ENCODE results near the gene ALX3.

The ALX3 gene

DNA sequence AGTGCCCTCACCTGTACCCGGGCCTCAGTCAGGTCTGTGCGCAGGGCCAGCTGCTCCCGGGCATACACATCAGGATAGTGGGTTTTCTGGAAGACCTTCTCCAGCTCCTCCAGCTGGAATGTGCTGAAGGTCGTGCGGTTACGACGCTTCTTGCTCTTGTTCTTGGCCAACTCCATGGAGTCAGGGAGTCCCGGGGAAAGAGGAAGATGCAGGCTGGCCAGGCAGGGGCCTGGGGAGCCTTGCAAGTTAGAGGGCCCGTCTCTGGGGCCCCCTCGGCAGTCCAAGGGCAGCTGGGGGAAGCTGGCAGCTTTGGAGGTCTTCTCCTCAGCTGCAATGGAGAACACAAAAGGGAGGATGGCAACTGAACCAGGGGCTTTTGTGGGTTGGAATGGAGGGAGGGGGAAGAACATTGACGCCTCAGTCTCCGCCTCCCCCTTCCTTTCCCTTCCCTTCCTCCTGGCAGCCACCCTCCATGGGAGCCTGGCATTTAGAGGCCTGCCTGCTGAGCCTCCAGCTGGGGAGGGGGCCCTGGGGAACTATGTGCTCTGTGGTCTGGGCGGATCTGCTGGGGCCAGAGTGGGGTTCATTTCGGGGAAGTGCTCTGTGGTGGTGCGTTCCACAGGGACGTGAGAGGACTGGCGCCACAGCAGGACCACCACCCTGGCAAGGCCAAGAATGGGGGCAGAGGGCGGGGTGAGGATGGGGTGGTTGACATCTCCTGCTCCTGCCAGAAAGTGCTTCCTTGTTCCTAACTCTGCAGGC is 5.7 kb downstream of the ALX3 start:
- no peak for DNase-seq

DNA sequence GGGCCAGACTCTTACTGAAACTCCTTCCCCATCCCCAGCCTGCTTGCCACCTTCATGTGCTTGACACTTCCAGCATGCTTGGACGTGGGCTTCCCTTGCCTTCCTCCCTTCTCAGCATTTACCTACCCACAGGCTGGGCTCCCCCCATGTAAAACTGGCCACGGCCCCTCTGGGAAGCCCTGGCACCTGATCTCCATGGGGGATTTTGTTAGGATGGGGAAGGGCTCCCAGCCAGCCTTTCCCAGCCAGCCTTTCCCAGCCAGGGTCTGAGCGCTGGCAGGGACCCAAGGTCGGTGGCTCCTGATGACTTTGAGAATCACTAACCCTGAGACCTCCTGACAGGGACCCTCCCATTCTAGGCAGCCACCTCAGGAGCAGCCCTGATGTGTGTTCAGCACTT is 6.7 kb downstream of the ALX3 start:
- DNase-seq, result no peak

DNA sequence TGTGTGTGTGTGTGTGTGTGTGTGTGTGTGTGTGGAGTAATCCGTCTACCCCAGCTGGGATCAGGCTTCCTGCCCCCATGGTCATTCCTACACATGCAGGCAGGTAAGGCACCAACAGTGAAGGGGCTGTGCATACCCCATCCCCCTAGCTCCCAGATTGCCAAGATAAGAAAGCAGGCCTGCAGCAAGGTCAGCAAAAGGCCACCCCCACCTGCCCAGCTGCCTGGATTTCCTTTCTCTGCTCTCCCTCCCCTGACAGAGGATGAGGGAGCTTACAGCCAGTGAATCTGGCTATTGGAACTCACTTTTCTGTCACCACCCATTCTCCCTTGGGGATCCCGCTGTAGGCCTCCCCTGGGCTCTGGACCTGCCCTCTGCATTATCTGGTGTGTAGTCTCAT is 7.9 kb downstream of the ALX3 start:
- DNase-seq, result no peak

DNA sequence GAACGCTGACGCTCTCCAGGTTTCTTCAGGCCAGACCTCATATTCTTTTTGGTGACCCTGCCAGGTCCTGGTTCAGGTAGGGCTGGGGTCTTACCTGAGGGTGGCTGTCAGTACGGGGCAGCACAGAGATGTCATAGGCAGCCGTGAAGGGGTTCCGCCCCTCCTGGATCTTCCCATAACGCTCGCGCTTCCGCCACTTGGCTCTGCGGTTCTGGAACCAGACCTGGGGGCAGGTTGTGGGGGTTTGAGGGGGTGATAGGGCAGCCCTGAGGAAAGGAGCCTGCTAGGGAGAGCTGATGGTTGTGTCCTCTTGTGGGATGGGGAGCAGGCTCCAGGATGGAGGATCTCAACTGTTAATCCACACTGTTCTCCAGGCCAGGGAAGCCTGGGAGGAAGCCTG is 9.1 kb downstream of the ALX3 start:
- no peak for DNase-seq

DNA sequence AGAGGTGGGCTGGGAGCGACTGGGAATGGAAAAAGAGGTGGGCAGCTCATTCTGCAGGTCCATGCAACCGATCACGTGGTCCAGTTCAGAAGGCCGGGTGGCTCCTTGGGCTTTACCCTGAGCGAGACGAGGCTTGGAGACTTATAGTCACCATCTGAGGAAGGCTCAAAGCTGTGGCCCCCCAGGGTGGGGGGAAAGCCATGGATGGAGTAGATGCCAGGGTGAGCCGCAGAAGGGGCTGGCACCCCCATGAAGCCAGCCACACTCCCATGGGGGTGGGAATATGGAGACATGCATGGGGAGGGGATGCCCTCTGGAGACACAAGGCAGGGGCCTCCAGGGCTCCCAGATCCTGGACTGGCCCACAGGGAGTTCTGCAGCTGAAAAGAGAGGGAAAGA is 9.8 kb downstream of the ALX3 start:
- DNase-seq, result no peak

DNA sequence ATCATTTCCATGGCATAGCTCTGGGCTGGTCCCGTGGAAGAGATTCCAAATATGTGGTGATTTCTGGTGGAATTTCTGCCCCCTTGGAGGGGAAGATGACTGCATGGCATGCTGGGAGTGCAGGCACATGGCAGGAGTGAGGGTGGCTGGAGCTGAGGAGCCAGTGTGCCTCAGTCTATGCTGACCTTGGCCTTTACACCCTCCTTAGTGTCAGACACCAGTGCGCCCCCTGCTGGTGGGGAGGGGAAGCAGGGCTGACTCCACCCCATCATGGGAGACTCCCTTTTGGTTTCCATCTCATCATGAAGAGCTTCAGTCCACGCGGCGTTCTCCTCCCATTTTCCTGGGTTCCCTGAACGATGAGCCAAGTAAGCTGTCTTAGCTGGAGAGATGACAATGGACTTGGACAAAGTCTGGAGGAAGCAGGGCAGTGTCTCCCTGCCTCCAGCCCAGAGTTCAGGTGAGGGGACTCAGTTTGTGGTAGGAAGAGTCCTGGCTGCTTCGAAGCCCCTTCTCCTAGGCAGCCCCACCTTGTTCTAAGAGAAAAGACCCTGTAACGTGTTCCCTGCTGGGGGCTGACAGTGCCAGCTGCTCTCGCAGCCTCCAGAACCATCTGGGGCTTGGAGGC is 10.3 kb downstream of the ALX3 start:
- DNase-seq, result no peak

DNA sequence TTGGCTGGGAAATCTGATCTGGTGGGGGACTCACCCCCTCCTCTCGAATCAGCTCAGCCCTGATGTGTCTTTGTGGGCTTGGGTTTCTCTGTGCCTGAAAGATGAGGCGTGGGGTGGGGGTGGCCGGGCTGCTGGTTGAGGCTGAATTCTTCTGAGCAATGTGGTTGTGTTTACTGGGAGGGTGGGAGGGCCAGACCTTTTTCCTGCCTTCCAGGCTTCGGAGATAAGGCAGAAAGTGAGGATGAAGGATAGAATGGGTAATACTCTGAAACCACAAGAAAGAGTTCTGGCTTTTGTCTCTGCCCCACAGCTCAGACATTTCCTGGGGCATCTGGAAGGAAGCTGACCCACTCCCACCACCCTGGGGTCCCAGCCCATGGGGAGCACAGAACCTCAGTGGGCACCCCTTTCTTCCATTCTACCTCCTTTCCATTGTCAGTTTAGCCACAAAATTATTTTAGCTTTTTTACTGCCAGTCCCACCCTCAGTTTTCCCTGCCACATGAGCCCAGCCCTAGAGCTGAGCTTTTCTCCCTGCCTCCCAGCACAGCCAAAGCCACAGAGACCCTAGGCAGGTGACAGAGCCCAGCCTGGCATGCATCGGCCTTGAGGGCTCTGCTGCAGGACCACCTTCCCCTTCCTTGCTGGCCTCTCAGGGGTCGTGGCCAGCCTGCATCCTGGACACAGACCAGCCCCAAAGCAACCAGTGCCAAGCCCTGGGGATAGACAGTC is 11.2 kb downstream of the ALX3 start:
- DNase-seq, result peak; percentile 43

DNA sequence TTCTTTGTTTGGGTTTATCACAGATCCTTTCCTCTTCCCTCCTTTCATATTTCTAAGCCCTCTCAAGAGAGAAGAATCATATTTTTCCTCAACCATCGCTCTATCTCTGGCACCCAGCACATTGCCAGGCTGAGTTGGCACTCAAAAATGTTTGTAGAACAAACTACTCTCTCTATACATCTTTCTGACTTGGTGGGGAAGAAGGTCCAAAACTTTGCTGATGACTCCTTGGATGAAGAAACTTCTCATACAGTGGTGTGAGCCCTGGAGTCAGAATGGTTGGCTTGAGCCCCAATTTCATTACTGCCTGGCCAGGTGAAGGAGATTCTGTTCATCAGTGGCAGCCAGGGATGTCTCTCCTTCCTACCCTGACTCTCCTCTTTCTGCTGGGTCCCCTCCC is 11.9 kb downstream of the ALX3 start:
- no peak for DNase-seq

DNA sequence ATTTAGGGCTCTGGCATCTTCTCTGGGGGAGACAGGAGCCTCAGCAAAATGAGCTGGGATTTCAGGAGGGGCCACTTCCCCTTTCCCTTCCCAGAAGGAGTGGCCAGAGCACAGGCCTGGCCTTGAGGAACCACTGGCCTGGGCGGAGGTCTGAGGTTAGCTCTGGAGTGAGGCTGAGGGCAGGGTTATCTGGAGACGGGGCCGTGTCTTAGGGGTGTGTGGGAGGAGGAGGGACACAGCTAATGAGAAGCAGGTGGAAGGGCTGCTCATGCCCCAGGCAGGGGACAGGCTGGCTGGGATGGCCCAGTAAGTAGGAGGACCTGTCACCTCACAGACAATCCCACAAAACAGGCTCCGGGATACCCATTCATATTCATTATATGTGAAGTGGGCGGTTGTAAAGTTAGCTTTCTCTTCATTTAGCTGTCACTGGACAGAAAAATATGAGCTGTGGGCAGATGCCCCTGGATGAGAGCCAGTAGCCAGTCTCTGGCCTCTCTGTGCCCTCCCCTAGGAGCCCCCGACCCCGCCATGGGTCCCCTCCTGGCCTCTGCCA is 12.4 kb downstream of the ALX3 start:
- DNase-seq, result no peak

DNA sequence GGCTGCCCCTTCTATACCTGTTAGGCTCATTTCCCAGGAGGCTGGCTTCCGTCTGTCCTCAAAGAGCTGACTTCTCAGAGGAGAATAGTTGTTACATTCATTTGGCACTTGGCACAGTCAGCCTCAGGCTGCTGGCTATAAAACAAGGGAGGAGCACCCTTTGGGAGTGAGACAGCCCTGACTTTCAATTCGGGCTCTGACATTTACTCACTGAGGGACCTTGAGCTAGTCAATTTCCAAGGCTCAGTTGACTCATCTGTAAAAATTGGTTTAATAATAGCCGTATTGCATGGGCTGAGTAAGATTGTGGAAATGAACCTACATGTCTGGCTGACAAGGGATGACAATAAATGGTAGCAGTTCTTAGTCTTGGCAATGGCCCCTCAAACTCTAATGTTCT is 13.7 kb downstream of the ALX3 start:
- peak; percentile 74 for DNase-seq

DNA sequence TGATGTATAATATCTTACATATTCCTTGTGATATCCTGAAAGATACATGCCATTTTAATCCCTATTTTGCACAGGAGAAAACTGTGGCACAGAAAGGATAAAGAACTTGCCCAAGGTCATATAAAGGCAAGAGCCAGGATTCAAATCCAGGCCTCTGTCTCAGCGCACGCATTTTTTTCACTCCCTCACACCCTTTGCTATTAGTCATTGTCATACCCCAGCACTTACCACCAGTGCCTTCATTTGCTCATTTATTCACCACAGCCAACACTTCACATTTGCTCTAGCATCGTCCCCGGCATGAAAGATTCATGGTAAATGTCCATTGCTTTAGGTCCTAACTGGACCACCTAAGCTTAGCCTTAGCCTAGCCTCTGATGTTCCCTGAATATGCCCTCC is 14.2 kb downstream of the ALX3 start:
- DNase-seq, result no peak

DNA sequence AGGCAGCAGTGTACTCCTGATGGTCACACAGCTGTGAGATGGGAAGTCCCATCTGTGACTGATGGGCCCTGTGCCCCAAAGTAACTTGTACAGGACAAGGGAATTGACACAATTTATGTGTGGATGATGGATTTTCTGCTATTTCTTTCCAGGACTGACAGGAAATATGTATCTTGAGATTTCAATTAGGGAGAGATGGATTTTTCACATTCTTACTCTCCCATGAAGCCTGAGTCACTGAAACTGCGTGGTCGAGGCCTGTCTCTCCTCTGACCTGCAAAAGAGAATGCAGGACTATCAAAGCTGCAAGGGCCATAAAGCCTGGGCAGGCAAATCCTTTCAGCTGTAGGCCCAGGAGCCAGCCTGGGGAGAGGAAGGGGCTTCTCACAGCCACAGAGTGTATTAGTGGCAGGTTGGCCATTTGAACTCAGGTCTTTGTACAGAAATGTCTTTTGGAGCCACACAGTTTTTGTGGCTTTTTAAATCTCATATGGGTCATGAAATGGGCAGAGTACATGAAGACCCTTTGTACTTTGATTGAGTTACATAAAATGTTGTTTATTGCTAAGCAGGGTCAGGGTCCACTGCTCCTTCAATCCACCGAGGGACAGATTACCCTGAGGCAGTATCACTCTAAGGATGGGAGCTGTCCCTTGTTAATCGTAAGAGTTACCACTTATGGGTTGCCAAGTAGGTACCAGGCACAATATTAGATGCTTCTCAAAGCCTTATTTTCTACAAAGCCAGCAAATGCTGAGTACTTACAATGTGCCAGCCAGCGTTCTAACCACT is 14.8 kb downstream of the ALX3 start:
- peak; percentile 67 for DNase-seq

DNA sequence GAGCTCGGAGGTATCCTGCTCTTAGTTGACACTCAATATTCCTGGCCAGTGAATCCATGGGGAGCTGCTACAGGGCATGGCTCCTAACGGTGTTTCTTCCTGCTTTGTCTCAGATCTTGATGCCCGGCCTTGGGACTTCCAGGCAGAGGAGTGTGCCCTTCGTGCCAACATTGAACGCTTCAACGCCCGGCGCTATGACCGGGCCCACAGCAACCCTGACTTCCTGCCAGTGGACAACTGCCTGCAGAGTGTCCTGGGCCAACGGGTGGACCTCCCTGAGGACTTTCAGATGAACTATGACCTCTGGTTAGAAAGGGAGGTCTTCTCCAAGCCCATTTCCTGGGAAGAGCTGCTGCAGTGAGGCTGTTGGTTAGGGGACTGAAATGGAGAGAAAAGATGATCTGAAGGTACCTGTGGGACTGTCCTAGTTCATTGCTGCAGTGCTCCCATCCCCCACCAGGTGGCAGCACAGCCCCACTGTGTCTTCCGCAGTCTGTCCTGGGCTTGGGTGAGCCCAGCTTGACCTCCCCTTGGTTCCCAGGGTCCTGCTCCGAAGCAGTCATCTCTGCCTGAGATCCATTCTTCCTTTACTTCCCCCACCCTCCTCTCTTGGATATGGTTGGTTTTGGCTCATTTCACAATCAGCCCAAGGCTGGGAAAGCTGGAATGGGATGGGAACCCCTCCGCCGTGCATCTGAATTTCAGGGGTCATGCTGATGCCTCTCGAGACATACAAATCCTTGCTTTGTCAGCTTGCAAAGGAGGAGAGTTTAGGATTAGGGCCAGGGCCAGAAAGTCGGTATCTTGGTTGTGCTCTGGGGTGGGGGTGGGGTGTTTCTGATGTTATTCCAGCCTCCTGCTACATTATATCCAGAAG is 16.7 kb downstream of the ALX3 start:
- no peak for DNase-seq

DNA sequence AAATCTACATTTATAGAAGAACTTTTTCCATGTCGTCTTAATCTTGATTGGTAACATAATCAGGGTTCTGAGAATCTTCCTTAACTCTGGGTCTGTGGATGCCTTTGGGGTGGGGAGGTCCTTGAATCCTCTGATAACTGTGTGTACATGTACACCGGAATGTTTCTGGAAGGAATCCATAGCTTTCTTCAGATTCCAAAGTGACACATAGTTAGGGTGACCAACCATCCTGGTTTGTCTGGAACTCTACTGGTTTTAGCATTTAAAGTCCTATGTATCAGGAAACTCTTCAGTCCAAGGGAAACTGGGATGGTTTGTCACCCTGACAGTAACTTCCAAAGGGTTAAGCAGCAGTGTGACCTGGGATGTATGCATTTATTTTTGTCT is 19.2 kb downstream of the ALX3 start:
- DNase-seq, result peak; percentile 27

DNA sequence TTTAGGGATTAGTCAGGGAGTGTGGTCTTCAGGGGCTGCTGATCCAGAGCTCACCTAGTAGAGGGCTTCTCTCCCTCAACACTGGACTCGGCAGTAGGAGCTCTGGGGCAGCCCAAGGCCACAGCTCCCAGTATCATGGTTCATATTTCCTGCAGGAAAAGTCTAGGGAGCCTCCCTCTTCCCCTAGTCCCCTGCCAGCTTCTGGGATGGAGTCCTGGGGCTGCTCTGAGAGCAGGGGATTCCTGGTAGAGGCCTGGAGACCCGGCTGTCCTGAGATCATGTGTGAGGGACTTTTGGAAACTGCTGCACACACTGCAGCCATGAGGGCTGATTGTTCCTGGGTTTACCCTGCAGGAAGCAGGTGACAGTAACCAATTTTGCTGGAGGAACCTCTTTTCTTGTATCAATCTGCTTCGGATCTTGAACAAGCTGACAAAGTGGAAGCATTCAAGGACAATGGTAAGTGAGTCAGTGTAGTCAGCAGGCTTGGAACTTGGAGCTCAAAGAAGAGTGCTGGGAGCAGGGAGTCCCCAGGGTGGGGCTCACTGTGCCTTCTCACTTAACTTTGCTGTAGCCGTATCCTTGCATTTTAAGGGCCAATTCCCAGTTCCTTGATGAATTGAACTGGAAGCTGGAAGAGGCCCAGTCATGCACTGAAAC is 19.7 kb downstream of the ALX3 start:
- DNase-seq, result no peak

DNA sequence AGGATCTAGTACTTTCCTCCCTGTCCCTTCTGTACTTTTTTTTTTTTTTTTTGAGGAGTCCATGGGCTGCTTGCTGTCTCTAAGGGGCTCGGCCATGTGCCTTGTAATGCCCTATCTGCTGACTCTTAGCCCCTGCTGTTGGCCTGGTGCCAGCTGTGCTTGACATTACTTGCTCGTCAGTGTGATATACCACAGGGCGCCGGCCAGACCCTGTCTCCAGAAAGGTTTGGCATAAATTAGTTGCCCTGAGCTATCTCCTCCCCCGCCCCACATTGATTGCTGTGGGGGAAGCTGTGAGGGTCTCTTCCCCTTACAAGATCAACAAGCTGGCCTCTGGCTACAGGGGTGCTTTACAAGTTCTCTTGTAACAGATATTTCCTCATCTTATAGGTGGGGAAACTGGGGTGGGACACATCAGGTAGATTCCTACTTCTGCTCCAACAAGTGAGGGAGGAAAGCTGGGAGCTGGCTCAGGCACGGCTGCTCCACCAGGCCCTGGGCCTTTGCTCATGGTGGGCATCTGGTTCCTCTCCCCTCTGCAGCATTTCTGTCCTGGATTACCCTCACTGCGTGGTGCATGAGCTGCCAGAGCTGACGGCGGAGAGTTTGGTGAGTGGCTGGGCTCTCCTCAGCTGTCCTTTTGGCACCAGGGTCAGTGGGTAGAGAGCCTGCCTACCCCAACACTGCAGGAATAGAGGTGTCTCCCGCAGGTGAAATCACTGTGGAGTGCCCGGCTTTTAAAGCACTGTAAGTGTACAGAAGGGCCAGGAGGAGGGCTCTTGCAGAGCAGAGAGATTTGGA is 20.5 kb downstream of the ALX3 start:
- DNase-seq, result no peak

DNA sequence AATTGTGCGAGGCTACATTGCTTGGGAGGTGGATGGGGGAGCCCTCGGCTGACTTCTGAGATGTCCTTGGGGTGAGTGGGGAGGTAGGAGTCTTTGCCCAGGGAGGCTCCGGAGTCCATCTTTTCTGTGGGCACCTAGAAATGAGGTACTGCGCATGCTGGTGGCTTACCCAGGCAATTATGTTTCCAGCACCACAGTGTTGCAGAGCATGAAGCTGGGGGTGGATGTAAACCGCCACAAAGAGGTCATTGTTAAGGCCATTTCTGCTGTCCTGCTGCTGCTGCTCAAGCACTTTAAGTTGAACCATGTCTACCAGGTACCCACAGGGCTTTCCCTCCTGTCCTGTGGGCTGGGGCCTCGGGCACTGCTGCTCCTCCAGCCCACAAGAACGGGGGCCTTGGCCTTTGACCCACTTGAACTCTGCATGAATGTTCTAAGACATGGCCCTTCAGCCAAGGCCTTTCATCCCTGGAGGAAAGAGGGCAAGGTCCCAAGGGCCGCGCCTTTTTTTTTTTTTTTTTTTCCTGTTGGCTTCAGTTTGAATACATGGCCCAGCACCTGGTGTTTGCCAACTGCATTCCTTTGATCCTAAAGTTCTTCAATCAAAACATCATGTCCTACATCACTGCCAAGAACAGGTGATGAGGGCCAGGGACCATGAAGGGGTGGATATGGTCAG is 21.4 kb downstream of the ALX3 start:
- DNase-seq, result no peak

DNA sequence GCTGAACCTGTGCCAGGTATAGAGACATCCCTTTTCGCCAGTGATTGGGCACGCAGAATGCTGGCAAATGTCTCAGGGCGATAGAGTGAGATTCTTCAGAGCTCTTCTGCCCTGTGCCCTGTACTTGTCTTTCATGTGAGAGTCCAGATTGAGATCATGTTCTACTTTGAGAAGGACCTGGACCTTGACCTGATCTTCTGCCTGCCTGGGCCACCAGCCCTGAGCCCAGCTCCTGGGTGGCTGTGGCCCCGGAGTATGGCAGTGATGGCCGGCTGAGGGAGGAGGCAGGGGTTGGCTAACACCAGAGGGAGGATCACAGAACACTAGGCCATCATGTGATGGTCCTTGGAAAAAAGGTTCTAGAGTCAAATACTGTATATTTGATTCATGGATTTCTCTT is 22.2 kb downstream of the ALX3 start:
- DNase-seq, result no peak

DNA sequence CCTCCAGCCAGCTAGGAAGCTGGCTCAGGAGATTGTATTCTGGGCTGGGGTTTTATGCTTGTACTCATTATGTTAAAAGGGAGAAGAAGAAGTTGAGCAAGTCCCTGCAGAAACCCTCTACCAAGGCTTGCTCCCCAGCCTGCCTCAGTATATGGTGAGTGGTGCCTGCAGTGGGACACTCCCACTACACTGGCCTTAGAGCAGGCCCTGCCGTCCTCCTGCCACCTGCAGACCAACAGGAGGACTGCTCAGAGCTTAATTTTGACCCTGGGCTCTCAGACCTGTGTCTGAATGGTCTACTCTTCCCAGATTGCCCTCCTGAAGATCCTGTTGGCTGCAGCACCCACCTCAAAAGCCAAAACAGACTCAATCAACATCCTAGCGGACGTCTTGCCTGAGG is 23.0 kb downstream of the ALX3 start:
- DNase-seq, result no peak

DNA sequence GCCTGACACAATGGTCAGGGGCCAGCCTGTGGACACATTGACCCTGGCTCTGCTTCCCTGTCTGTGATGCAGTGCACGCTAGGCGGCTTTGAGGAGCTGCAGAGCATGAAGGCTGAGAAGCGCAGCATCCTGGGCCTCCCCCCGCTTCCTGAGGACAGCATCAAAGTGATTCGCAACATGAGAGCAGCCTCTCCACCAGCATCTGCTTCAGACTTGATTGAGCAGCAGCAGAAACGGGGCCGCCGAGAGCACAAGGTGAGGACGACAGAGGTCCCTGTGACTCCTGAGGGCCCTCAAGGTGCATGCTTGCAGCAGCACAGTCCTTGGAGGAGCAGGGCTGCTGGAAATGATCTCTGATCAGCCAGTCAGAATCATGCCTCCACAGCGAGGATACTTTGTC is 27.5 kb downstream of the ALX3 start:
- DNase-seq, result no peak

All from fibroblast of skin of abdomen (primary cell).